GM12892 (cell line): ENCODE results near the gene LY6G6D.

Experiments used
- POLR2A ChIP-seq: IDR thresholded peaks from 2 replicates; pipeline ENCODE4 v1.6.1; 2011; ENCODE audit warnings: low read depth, low read length, control low read depth
- POLR2AphosphoS5 ChIP-seq: IDR thresholded peaks from 2 replicates; pipeline ENCODE4 v1.6.1; 2011; ENCODE audit warnings: low read depth, low read length, control low read depth
- TAF1 ChIP-seq: IDR thresholded peaks from 2 replicates; pipeline ENCODE4 v1.6.1; 2011; ENCODE audit warnings: low read depth, mild to moderate bottlenecking, control low read depth, low read length, borderline replicate concordance

DNA sequence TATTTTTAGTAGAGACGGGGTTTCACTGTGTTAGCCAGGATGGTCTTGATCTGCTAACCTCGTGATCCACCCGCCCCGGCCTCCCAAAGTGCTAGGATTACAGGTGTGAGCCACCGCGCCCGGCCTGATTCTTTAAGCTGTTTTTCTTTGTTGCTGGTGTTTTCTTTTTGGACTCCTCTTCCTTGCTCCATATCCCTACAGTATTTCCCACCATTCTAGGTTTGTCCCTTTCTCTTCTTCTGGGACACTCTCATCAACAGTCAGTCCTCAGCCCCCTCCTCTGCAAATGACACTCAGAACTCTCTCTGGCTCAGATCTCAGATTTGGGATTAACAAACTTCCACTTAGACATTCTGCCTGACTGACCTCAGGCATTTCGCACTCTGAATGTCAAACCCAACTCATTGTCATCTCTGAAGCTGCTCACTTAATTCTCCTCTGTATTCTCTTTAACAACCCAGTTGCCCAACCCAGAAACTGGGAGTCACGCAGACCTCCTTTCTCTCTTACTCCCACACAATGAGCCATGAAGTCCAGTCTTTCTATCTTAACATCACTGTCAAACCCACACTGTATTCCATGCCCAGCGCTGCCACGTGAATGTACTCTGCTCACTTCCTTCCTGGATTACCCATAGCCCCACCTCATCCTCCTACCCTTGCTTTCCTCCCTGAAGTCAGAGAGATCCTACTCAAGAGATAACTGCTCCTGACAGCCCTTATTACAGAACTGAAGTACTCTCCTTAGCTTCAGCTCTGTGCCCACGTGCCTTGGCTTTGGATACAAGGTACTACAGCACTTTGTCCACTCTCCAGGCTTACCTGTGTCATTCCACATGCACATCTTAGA is 10.6 kb downstream of the LY6G6D start:
- TF ChIP-seq POLR2A (no peak), POLR2AphosphoS5 (no peak), TAF1 (no peak)
